CD4-positive, alpha-beta T cell treated with Interleukin-15 for 1 hour (primary cell): Measurements from ENCODE around the gene ITIH4.

Experiments
- DNase-seq: peaks from one replicate; pipeline ENCODE4 v3.0.0-alpha.2; 2020

Gene ITIH4

GRCh38 chr3:52847726-52848125, 17.3 kb upstream of the ITIH4 start:
- no peak for DNase-seq

DNA sequence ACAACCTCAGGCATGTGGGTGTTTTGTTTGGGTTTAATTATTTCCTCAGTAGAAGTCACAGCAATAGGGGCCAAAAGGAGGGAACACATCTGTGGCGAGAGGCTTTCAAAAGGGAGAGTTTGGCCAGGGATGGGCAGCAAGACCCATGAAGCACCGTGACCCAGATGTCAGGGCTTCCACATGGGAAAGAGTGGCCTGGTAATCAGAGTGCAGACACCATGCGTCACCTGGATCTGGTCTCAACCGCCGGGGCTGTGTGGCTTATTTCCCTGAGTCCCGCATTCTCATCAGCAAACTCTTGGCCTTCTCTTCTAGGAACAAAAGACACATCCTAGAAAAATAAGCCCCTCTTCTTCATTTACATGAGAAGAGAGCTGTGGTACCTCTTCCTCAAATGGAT, 16.8 kb upstream of the ITIH4 start:
- DNase-seq, result no peak

DNA sequence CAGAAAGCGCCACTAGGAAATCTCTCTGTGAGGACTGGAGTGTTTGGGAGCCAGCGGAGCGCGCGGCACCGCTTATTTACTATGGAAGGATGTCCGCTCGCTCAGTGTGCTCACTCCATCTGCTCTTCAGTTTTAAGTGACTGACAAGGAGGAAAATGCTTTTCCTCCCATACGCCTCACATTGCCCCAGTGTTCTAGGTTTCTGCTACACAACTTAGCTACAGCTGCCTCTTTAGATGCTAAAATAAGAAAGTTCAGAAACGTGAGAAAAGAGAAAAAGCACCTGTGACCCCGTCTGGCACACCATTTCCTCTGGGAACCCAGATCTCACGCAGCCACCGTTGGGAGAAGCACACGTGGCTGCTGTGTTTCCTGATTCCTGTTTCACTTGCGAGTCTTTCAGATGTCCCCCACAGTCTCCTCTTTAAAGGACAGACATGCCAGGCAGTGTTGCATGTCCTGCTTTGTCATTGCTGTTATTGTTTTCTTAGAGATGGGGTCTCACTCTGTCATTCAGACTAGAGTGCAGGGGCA, 16.0 kb upstream of the ITIH4 start:
- DNase-seq, result no peak

GRCh38 chr3:52845691-52846431, 15.4 kb upstream of the ITIH4 start:
- no peak for DNase-seq

- DNase-seq, result no peak
Measured at GRCh38 chr3:52845157-52845556, 14.7 kb upstream of the ITIH4 start.

DNA sequence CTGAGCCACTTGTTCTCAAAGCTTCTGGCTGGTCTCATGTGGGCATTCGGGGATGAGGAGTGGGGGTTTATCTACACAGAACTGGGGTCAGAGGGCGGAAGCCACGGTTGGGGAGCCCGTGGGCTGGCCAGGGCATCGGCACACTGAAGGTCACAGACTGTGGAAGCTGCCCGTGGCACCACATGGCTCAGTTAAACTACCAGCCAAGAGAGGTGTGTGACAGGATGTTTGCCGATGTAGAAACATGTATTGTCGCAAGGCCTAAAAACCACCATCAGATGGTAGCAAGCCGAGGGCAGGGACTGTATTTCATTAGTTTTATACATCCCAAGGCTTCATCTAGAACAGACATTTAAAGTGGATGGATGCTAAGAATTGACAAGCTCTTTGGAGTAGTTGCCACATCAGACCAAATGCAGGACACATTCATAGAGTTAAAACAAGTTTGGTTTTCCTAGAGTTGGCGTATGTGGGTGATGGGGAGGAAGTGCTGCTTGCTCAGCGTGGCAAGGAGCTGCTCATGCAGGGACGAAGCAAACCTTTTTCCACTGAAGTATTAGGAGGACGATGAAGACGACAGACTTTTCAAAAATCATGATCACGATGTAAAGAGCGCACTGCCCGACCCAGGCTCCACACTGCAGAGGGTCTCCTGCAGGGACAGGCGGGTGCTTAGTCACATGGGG, 14.0 kb upstream of the ITIH4 start:
- no peak for DNase-seq

DNA sequence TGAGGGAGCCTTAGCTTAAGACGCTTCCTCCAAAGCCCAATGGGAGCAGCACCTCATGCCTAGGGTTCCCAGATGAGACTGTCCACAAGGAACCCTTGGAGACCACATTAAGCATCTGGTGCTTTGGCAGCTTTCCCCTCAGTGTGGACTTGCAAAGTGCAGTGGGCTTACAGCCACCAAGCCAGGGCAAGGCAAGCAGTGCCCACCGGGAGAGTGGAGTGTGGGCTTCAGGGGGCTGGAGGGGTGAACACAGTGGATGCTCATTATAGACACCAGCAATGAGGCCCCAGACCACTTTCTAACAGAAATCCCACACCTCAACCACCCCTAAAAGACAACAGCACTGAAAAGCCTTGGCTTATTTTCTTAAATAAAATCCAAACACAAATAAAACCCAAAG, 13.4 kb upstream of the ITIH4 start:
- no peak for DNase-seq

GRCh38 chr3:52843108-52843865, 12.8 kb upstream of the ITIH4 start:
- DNase-seq, result no peak

DNA sequence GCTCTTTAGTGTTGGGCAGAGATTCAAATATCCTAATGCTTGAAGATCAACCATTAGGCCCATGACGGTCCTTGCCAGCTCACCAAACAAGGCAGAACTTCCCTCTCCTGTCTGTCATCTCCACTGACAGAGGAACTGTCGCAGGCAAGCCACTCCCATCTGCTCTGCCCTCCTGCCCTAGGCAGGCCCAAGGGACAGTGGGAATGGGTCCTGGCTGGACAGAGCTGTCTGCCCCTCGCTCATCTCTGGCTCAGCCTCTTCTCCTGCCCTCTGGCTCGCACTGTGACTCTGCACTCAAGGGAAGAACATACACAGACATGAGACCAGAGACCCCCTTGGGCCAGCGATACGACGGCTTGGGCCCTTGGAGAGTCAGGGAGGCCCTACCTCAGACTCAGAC, 12.0 kb upstream of the ITIH4 start:
- DNase-seq, result no peak

GRCh38 chr3:52841981-52842340, 11.5 kb upstream of the ITIH4 start:
- DNase-seq, result no peak

DNA sequence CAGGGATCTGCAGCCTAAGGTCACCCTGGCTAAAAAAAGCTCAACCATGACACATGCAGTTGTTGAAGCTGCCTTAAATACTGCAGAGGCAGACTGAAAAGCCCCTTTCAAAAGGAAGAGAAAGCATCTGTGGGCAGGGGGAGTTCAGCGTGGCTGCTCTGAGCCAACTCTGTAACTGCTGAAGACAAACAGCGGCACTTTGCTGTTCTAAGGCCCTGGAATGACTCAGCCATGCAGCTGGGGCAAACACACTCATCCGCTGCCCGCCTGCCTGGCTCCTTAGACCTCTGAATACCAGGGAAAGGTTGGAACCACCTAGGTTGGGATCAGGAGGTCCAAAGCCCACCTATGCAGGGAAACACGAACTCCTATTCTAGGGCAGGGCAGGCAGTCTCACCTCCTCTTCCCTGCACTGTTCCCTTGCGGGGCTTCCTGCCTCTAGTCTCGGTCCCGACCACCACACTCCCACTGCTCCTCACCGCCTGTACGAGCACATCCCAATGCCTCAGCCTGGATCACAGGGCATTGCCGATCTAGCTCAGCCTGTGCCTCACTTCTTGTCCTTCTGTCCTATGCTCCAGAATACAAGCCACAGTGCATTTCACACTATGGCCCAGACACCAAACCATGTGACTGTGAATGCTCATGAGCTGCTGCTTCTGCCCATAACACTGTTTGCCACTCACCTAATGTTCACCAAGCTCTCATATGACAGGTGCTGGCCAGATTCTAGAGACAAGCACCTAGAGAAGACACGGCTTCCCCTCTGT, 10.9 kb upstream of the ITIH4 start:
- no peak for DNase-seq

DNA sequence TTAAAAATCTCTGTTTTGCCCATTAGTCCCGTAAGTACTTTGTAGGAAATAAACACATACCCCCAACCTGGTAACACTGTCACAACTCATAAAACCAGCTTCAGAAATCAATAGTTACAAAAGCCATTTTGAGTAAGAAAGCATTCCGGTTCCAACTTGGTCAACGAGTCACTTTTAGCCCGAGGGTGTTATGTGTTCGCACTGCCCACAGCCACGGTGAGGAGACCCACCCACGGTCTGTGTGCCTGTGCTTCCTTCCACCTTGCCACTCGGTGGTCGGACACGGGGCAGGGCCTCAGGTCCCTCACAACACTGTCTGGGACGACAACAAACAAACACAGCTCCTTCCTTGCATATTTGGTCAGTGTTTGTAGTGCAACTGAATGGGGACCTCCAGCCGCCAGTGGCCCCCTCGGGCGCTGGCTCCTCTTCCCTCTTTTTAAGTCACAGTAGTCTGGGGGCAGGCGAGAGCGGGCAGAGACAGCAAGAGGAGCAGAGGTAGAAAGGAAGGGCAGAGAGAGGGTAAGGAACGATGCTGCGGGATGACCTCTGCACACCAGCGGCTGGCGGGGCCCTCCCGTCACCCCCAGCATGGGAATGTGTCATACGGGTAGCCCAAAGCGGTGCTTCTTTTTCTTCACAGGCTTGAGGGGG, 9.5 kb upstream of the ITIH4 start:
- DNase-seq, result no peak

- DNase-seq, result no peak
Measured at GRCh38 chr3:52839268-52839575, 8.8 kb upstream of the ITIH4 start.

DNA sequence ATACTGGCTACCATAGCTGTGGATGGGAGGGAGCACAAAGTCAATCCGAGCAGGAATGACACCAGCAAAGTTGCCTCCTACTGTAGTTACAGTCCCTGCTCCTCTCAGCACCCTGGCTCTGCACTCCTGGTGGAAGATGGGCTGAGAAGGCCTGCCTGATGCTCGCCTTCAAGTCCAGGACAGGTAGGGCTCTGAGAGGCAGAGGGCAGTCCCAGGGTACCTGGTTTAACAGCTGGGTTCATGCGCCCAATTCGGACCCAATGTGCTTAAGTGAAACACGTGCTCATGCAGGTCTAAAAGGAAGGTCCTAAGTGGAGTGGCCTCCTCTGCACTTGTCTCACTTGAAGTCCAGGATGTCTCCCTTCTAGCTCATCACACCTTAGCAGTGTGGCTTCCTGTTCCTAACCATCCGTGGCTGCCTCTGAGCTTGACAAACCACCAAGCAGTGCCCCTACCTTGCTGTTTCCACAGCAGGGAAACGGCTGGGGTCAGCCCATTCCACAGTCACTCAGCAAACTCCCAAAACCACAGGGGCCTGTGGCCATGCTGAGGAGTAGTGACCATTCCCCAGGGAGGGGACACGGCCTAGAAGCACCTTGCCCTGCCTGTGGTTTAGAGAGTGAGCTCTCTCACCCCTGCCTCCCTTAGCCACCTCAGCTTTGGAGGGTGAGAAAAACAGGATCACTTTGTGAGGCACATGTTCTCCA, 8.2 kb upstream of the ITIH4 start:
- no peak for DNase-seq

DNA sequence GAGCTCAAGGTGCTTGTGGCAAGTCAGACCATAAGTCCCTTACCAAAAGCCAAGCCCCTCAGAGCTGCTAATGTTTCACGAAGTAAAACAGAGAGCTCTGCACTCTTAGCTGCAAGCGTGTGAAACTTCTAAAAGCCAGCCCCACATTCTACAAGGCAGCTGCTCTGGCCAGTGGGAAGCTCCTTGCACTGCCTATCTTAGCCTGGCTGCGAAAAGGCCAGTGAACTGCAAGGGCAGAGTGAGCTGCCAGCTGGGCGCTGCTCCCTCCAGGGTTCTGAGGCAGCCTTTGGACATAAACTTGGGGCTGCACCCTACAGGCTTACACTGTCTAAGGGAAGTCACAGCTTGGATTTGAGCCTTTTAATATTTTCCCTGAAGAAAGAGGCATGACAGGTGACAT, 6.5 kb upstream of the ITIH4 start:
- DNase-seq, result no peak

- DNase-seq, result no peak
Measured at GRCh38 chr3:52836471-52836845, 6.0 kb upstream of the ITIH4 start.

DNA sequence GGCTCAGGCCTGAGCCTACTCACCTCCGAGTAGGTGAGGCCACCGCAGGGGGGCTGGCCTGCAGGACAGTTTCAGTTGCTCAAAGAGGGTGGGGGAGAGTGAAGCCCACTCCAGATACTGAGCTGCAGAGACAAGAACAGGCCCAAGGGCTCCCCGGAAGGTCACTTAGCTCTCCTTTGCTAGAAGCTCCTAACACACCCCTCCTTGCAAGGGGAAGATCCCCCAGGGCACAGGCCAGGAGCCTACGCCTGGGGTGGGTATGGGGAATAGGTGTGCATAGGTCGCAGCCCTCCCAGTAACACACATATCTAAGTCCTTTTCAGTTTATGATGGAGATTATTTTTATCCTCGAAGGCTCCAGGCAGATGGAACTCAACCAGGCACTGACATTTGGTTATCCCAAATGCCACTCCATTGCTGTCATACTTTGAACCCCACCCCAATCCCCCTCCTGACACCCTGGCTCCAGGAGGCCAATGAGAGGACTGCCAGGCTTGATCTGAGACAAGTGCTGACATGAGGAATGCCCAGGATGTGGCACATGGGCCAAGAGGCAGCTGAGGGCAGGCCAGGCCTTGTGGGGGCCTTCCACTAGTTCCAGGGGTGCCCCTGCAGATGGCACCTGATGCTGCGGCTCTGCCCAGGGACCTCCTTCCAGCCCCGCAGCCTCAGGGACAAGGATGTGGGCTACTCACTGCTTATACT, 5.4 kb upstream of the ITIH4 start:
- DNase-seq, result no peak

DNA sequence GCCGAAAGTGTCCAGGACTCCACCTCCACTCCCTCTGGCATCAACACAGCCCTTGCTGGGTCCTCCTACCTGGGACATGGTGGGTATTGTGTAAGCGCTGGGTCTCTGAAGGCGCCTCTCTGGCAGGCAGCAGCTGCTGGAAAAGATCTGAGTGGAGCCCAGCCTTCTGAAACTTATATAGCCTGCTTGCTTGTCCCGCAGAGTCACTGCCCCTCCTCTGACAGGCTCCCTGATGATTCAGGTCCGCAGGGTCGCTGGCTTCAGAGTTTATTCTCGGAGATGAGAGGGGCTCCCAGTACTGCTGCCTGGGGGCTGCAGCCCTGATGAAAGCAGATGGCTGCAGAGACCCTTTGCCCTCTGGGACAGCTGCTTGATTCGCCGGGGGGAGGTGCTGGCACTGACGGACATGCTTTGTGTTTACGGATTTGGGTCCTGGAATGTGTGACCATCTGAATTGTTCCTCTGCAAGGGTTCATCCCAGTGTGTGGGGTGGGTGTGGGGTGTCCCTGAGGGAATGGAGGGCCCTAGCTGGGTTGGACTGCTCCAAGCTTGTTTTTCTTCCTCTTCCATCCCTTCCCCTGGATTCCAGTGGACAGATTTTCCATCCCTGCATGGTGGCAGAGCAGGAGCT, 4.5 kb upstream of the ITIH4 start, which contains the start of gene MUSTN1:
TSS of gene MUSTN1 (minus strand) at position 149 of the 631 bp plus-strand sequence. CDS start at position 78, 71 bp downstream.
- no peak for DNase-seq

GRCh38 chr3:52833202-52833601, 2.7 kb upstream of the ITIH4 start:
- DNase-seq, result no peak

DNA sequence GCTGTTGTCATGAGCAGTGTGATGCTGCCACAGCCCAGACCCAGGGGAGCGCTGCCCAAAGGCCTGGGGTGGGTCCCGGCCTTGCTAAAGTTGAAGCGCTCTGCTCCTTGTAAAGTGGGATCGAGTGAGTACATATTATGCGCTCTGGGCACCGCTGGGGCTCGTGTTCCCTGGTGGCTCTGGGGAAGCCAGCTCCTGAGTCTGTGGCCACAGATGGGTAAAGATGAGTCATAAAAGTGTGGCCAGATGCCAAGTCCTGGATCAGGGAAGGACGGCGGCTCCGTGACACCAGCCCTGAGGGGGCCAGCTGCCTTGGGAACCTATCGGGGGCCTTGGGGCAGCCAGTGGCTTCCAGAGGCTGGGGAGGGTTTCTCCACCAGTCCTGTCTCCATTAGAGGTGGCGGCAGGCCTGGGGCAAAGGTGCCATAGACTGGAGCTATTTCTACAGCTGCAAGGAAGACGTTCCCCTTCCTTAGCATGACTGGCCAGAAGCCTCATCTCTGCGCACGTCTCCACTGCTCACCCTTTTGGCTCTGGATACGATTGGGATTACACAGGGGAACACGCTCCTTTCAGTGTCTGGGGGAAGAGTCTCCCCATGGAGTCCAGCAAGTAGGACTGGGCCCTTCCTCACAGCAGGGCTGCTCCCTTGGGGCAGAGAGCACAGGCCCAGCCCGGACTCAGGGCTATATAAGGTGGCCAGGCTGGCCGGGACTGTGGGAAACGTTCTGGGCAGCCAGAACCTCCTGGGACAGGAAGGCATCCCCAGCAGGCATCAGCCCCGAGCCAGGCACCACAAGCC, 1.2 kb upstream of the ITIH4 start:
- no peak for DNase-seq
